Hindlimb muscle (tissue), 1 donor: ENCODE data around the gene GALNT13. TPM values are rescaled to one million over a fixed set of nuclear protein-coding genes. Genes with fewer than 3 reads are reported as not detected.

Experiments
- DNase-seq: peaks from one replicate; pipeline ENCODE4 v3.0.0-alpha.2; 2013
- polyA plus RNA-seq: library from polyadenylated mRNA; unstranded; fragments of 120-200 nt; gene quantifications from one replicate; pipeline ENCODE4 v1.2.1, GENCODE V29; 2013; ENCODE audit not compliant: insufficient read length

GALNT13 gene
- polyA plus RNA-seq, 1 donor, result 0.32 TPM

GRCh38 chr2:154489266-154489858 lies 617.6 kb downstream of the GALNT13 start:
- DNase-seq, result no peak

- DNase-seq, result no peak
These were observed 618.8 kb downstream of the GALNT13 start for GRCh38 chr2:154490530-154490929.

DNA sequence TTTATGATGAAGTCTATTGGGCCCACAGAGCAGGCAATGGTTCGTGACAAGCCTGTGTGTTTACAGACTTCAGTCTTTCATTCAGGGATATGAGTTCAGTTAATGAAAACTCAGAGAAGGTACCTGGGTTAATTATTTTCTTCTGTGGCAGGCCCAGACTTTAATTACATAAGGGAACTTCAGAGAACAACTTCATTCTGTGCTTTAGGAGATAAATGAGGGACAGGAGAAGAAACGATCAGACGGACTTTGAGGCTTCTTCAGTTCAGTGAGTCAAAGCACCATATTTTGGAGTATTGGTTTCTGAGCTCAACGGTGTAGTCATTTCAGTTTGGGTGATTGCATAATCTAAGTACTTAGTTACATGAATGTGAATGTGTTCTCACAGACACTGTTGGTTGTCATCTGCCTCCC lies 623.7 kb downstream of the GALNT13 start:
- DNase-seq, result no peak

- no peak for DNase-seq
These were observed 625.3 kb downstream of the GALNT13 start for GRCh38 chr2:154497019-154497418.
